ENCODE results near the gene PLAC8.

GRCh38 chr4:83152746-83153145, 38.2 kb upstream of the PLAC8 start:
- TF ChIP-seq CTCF (IDR thresholded peaks at IDR 0.05) = no peak
- no peak for TF ChIP-seq POLR2A (IDR thresholded peaks at IDR 0.05)

Data from esophagus squamous epithelium (tissue), 4 donors.